Retinal pigment epithelial cell (primary cell): ENCODE data around the gene TMEFF2.
A peak's percentile ranks its signal among the peaks of the same experiment; 100 is the strongest.

Experiments
- DNase-seq: peaks from one replicate; pipeline ENCODE4 v3.0.0-alpha.2; 2010; ENCODE audit warnings: low read depth
- H3K4me3 ChIP-seq: 2 replicates; pipeline ENCODE4 v1.5.1; 2011; ENCODE audit warnings: mild to moderate bottlenecking, low read length, control low read depth, moderate library complexity
- CTCF ChIP-seq: conservative IDR thresholded peaks from 2 replicates; pipeline ENCODE4 v1.5.1; 2011; ENCODE audit warnings: low read depth, low read length, control low read depth, inconsistent platforms

The TMEFF2 gene

DNA sequence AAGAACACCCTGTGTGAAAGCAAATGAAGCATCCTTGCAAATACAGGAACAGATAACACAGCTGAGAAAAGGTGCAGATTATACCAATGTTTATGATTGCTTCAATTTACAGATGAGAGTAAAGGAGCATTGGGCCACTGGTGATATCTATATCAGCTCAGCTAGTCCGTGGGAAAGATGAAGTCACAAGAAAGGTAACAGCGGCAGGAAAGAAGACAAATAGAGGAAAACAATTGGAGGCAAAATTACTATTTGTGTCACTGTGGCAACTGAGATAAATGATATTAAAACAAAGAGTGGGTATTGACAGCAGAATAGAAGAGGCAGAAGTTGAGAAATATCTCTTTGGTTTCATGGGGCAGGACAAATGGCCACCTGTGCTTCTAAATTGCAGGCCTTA is 226.6 kb downstream of the TMEFF2 start:
- no peak for TF ChIP-seq CTCF
- no peak for DNase-seq
- no peak overlapping the region for H3K4me3 ChIP-seq

DNA sequence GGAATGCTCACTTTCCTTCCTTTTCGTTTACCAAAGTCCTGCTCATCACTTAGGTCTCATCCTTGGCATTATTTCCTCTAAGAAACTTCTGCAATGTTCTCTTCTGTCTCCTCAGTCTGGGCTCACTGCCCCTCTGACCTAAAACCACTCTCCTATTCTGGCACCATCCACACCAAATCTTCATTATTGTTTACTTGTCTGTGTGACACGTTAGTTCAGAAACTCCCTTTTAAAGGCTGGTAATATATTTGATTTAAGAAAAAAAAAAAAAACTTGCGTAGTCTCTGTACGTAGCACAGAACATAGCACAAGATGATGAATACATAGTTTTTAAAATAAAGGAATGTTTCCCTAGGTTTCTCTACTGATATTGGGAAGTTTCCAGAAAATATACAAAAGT is 229.0 kb downstream of the TMEFF2 start:
- no peak for DNase-seq
- no peak for TF ChIP-seq CTCF
- H3K4me3 ChIP-seq: no peak overlapping the region

GRCh38 chr2:191961556-191961955 is 233.2 kb downstream of the TMEFF2 start:
- no peak overlapping the region for H3K4me3 ChIP-seq
- TF ChIP-seq CTCF: no peak
- no peak for DNase-seq

DNA sequence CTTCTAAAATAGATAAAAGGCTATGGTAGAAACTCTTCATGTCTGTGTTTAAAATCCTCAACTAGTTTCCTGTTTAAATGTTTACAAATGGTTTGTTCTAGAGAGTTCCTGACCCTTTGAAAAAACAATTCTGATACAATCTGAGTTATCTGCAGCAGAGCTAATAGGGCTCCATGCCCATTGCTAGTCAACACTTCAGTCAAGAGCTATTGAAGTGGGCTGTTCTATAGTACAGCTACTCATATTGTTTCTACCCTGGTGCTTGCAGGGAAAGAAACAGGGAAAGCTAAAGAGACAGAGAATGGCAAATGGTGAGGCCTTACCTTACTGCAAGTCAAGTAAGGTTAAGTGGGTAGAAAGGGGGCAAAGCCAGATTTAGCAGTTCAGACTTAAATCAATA is 235.5 kb downstream of the TMEFF2 start:
- DNase-seq: no peak

DNA sequence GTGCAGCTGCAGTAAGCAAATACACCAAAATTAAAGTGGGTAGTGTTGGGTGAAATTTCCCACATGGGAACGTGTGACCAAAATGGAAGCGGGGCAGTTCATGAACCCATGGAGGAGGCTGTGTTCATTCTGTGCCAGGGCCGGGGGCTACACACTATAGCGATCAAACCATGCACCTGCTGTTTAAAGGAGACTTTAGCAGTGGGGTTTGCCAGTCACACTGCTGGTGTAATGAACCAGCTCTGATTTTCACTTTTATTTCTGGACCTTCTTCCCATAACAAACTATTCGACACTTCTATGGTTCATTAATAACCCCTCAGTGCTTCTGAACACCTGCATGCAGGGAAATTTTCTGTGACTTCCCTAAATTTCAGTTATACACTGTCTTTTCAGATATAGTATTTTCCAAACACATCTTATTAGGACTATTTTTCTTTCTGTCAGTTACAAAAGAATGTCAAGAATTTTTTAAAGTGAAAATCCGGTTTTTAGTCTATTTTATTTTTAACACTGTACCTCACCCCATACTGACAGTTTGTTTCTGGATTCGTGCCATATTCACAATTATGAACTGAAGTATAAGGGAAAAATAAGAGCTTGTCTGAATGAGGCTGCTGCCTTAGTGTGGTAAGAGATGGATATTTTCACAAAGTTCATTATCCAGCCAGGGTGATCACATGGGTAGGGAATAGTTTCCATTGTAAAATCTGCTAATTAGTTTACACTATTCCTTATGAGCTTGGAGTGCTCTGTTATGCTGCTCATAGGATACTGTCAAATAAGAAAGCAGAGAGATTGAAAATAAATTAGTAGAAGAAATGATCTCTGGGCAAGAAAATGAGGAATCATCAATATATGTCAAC is 236.5 kb downstream of the TMEFF2 start:
- DNase-seq: peak; percentile 87
- TF ChIP-seq CTCF: no peak
- no peak overlapping the region for H3K4me3 ChIP-seq

More for the DNA sequence above, 235.5 kb downstream of the TMEFF2 start:
- no peak overlapping the region for H3K4me3 ChIP-seq
- TF ChIP-seq CTCF: no peak

- TF ChIP-seq CTCF: no peak
- DNase-seq: no peak
- H3K4me3 ChIP-seq: no peak overlapping the region
Observed at GRCh38 chr2:191954451-191954850, 240.3 kb downstream of the TMEFF2 start.
